Choroid plexus epithelial cell (primary cell): ENCODE measurements around the gene ANTKMT.

Source experiments
- DNase-seq: peaks from one replicate; pipeline ENCODE4 v3.0.0-alpha.2; 2010; ENCODE audit warnings: low read depth
- H3K4me3 ChIP-seq: 2 replicates; pipeline ENCODE4 v1.5.1; 2011; ENCODE audit warnings: low read depth, mild to moderate bottlenecking, control low read depth, low read length, moderate library complexity
- TF ChIP-seq, protein P1 (sequence below): conservative IDR thresholded peaks from 2 replicates; pipeline ENCODE4 v1.5.1; 2011; ENCODE audit warnings: low read depth, mild to moderate bottlenecking, control low read depth, inconsistent platforms, low read length, moderate library complexity

Gene ANTKMT

DNA sequence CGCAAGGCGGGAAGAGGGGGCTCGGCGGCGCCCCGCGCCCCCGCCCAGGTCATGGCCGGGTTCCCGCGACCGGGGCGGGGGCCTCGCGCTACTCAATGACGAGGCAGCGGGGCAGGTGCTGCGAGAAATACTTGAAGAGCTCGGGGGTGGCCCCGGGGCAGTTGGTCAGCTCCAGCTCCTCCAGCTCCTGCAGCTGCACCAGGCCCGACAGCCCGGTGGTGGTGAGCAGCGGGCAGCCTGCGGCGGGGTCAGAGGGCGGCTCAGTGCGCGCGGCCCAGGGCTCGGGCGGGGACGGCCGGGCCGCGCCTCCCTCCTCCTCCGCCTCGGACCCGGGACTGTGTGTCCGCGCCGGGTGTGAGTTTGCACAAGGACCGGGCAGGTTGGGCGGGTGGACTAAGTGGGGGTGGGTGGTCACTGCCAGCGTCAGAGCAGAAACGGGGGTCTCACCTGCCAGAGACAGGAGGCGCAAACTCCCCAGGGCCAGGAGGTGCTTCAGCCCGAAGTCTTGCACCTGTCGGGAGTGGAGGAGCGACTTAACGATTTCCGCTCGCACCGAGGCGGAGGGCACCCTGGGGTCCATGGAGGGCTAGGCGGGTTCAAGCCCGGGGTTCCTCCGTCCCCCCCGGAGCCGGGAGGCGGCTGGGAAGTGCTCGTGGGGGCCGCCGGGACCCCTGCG is 26.6 kb upstream of the ANTKMT start:
- no peak overlapping the region for H3K4me3 ChIP-seq
- DNase-seq: no peak
- TF ChIP-seq, protein P1, sequence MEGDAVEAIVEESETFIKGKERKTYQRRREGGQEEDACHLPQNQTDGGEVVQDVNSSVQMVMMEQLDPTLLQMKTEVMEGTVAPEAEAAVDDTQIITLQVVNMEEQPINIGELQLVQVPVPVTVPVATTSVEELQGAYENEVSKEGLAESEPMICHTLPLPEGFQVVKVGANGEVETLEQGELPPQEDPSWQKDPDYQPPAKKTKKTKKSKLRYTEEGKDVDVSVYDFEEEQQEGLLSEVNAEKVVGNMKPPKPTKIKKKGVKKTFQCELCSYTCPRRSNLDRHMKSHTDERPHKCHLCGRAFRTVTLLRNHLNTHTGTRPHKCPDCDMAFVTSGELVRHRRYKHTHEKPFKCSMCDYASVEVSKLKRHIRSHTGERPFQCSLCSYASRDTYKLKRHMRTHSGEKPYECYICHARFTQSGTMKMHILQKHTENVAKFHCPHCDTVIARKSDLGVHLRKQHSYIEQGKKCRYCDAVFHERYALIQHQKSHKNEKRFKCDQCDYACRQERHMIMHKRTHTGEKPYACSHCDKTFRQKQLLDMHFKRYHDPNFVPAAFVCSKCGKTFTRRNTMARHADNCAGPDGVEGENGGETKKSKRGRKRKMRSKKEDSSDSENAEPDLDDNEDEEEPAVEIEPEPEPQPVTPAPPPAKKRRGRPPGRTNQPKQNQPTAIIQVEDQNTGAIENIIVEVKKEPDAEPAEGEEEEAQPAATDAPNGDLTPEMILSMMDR: no peak

DNA sequence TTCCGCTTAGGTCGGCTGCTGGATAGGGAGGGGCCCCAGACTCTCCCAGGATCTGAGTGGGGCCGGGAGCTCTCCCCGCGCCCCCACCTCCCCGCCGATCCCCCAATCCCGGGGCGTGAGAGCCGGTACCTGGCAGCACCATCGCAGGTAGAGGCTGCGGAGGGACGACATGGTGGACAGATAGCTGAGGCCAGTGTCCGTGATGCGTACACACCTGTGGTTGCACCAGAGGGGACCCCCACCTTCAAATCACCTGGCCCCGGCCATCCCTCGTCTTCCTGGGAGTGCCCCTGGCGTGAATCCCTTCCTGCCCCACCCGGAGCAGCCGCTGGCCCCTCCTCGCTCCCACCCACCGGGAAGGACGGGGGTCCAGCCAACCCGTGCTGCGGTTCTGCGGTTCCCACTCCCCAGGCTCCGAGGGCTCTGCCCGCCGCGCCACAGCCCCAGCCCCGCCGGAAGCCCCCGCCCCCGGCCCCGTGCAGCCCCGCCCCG is 26.0 kb upstream of the ANTKMT start:
- H3K4me3 ChIP-seq: no peak overlapping the region
- no peak for DNase-seq

DNA sequence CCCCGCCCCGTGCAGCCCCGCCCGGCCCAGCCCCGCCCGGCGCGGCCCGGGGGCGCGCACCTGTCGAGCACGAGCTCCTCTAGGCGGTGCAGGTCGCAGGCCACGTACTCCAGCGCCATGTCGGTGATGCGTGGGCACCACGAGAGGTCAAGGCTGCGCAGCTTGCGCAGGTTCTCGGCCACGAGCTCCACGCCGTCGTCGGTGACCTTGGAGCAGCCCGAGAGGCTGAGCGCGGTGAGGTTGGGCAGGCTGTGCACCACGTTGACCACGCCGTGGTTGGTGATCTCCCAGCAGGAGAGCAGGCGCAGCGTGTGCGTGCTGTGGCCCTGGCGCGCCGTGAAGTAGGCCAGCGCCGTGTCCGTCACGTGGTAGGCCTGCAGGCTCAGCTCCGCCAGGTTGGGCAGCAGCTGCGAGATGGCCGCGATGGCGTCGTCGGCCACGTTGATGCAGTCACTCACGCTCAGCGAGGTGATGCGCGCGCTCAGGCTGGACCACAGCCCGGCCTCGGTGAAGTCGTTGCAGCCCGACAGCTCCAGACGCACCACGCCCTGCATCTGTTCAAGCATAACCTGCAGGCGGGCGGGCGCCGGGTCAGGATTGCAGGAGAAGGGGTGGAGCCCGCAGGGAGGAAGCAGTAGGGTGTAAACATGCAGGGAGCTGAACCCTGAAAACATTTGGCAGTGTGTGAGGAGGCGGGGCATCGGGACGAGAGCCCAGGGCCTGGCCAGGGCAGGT is 25.4 kb upstream of the ANTKMT start:
- H3K4me3 ChIP-seq: no peak overlapping the region
- TF ChIP-seq, protein P1: no peak
- DNase-seq: no peak

More for the DNA sequence above, 26.0 kb upstream of the ANTKMT start:
- TF ChIP-seq, protein P1: no peak

DNA sequence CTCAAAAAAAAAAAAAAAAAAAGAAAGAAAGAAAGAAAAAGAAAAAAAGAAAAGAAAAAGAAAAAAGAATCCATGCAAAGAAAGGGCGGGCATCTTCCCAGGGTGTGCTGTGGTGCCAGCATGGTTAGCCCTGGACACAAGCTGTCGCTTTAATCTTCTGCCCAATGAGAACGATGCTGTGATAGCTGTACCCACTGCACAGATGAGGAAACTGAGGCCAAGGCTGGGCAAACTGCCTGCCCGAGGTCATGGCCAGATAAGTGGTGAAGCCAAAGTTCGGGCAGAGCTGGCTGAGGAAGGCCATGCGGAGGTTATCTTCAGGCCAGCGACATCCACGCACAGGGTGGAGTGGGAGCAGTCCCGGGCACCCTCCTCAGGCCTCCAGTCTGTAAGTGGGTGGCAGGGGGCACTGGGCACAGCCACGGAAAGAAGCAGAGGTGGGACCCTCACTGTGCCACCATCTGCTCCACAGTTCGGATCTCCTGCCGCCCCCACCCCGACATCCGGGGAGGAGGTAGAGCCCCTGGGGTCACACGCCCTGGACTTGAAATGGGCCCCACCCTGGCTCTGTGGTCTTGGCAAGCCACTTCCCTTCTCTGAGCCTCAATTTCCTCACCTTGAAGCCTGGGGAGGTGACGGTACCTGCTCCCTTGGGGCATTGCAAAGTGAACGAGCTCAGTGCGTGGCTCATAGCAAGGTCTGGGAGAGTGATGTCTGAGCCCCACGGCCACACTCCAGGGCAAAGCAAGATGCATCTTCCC is 21.9 kb upstream of the ANTKMT start:
- no peak for DNase-seq
- no peak overlapping the region for H3K4me3 ChIP-seq
- TF ChIP-seq, protein P1: no peak

DNA sequence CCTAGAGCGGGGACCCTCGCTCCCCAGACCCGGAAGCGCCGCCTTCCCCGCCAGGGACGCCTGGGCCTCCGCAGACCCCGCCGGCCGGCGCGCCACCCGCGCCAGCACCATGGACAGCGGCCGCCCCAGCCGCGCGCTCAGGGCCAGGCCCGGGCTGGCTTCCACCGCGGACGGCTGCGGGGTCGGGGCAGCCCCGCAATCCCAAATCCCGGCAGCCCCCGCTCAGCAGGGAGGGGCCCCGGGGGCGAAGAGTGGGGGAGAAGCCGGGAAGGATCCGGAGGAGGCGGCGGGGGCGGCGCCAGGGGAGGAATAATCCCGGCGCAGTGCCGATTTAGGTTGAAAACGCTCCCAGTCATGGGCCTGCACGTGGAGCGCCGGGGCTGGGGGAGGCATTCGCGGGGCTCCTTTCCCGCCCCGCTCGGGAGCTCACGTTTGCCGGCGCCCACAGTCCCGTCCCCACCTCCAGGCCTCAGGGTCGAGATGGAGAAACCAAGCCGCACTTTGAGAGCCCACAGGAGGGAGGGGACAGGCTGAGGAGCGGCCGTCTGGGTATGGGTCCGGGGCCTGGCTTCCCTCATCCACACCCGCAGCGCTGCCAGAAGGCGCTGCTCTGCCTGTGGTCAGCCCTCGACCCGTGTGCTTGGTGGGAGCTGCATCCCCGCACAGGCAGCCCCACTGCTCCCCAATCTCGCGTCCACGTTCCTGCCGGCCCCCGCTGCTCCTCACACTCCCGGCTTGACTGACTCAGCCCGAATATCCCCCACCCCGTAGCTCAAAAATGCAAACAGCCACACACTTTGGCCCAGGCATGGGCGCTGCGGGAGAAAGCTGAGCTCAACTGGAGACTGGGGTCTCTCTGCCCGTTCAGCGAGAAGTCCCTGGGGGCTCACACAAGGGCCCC is 20.0 kb upstream of the ANTKMT start:
- H3K4me3 ChIP-seq: no peak overlapping the region
- TF ChIP-seq, protein P1: no peak
- DNase-seq: no peak

DNA sequence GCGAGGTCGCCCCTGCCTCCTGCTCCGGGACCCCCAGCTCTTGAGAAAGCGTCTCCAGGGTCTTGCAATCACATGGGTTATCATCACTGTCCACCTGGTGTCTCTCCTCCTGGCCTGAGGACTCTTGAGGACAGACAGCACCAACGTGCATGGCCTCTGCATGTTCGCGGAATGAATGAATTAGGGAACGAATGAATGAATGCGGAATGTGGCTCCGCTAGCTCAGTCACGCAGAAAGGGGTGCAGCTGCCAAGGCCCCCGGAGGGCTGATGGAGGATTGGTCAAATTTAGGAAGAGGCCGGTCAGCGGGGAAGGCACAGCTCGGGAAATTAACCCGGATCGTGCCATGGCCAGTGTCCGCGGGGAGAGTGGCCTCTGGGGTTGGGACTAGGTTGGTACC is 18.6 kb upstream of the ANTKMT start:
- TF ChIP-seq, protein P1: no peak
- DNase-seq: no peak
- H3K4me3 ChIP-seq: no peak overlapping the region
